C4-2B (cell line): Measurements from ENCODE around the gene DET1.

Experiments
- CTCF ChIP-seq: fragments of 450-650 bp; conservative IDR thresholded peaks from 2 replicates; pipeline ENCODE4 v1.5.1; 2017; ENCODE audit warnings: mild to moderate bottlenecking
- ZFX ChIP-seq: fragments of 450-650 bp; IDR thresholded peaks from 2 replicates; pipeline ENCODE4 v1.6.1; 2017

- TF ChIP-seq CTCF: no peak
- TF ChIP-seq ZFX: no peak
Observed at GRCh38 chr15:88487178-88487795, 59.2 kb downstream of the DET1 start.
